K562 (cell line): ENCODE data around the gene FDX1. TPM values are rescaled to one million over a fixed set of nuclear protein-coding genes. Genes with fewer than 3 reads are reported as not detected.

Experiments used
- CEBPZ ChIP-seq: fragments of 150-350 bp; IDR thresholded peaks from 2 replicates; pipeline ENCODE4 v1.6.1; 2014; ENCODE audit warnings: low read depth, mild to moderate bottlenecking, low read length, borderline replicate concordance
- EP400 ChIP-seq: fragments of 450-650 bp; IDR thresholded peaks from 2 replicates; pipeline ENCODE4 v1.6.1; 2017; ENCODE audit warnings: antibody characterized with exemption, mild to moderate bottlenecking, moderate library complexity
- GTF2B ChIP-seq: IDR thresholded peaks from 2 replicates; pipeline ENCODE4 v1.6.1; 2011; ENCODE audit not compliant: insufficient read length; ENCODE audit errors: extremely low read depth
- KDM1A ChIP-seq, 2 experiments: fragments of 450-650 bp; IDR thresholded peaks; 2 replicates each; pipeline ENCODE4 v1.6.1; 2016; ENCODE audit warnings: mild to moderate bottlenecking in 2 of 2
- NFRKB ChIP-seq: fragments of 450-650 bp; IDR thresholded peaks from 2 replicates; pipeline ENCODE4 v1.6.1; 2016; ENCODE audit warnings: low read depth
- XRCC4 ChIP-seq: IDR thresholded peaks from one replicate; pipeline ENCODE4 v1.6.1; 2011; ENCODE audit not compliant: insufficient read depth, insufficient read length; ENCODE audit errors: extremely low read depth
- ZBTB40 ChIP-seq, 2 experiments: fragments of 450-650 bp in 1 of 2; sonication (generic) in 1 of 2; formaldehyde crosslinking in 1 of 2; IDR thresholded peaks; 2 replicates each; pipeline versions ENCODE4 v1.7.1 to v1.9.0; 2016 to 2022; ENCODE audit warnings: inconsistent platforms in 1 of 2, mild to moderate bottlenecking in 1 of 2, missing genetic modification reagents in 1 of 2
- polyA plus RNA-seq, 8 experiments: library from polyadenylated mRNA; depleted of rRNA in 4 of 8; stranded (reverse) in 5 of 8; unstranded in 3 of 8; fragments of >200 nt; fragmentation: Nextera tagmentation in 2 of 8; fragmentation: Illumina TruSeq in 1 of 8; extraction: Ambion mirVana in 2 of 8; extraction: Trizol in 1 of 8; gene quantifications; 2 replicates each; pipeline versions ENCODE4 v1.2.1 to v1.2.3, GENCODE V29; 2011 to 2014; ENCODE audit warnings: inconsistent platforms in 1 of 8, missing spikeins in 1 of 8
- total RNA-seq, 7 experiments: library from RNA; depleted of rRNA in 6 of 7; stranded (reverse); fragments of >200 nt in 6 of 7; fragmentation: Illumina TruSeq in 2 of 7; extraction: Trizol in 2 of 7; gene quantifications; 2 replicates each; pipeline versions ENCODE4 v1.2.1 to v1.2.3, GENCODE V29; 2011 to 2021; ENCODE audit warnings: low replicate concordance in 1 of 7
- TF ChIP-seq, protein P1 (sequence below): fragments of 450-650 bp; IDR thresholded peaks from 2 replicates; pipeline ENCODE4 v1.6.1; 2017; ENCODE audit warnings: mild to moderate bottlenecking, moderate library complexity
- TF ChIP-seq, protein P2 (sequence below): fragments of 450-650 bp; formaldehyde crosslinking; conservative IDR thresholded peaks from 2 replicates; pipeline ENCODE4 v1.4.0; 2022; ENCODE audit warnings: mild to moderate bottlenecking, missing genetic modification characterization

FDX1 gene
- total and polyA plus RNA-seq, 9 of the 15 experiments (the other 6 are each of a cell fraction or from before 2014, with no cell fraction given): 6.4 to 14.3 (median 11.4) TPM

- no peak for TF ChIP-seq GTF2B
- TF ChIP-seq ZBTB40 (IDR thresholded peaks at IDR 0.05): no peak
- no peak for TF ChIP-seq ZBTB40 (CRISPR knock-in tag; IDR thresholded peaks at IDR 0.05)
- TF ChIP-seq NFRKB: no peak
- peak; percentile 93 to 95 for TF ChIP-seq KDM1A (IDR thresholded peaks at IDR 0.05)
- TF ChIP-seq EP400: no peak
- TF ChIP-seq, protein P1, sequence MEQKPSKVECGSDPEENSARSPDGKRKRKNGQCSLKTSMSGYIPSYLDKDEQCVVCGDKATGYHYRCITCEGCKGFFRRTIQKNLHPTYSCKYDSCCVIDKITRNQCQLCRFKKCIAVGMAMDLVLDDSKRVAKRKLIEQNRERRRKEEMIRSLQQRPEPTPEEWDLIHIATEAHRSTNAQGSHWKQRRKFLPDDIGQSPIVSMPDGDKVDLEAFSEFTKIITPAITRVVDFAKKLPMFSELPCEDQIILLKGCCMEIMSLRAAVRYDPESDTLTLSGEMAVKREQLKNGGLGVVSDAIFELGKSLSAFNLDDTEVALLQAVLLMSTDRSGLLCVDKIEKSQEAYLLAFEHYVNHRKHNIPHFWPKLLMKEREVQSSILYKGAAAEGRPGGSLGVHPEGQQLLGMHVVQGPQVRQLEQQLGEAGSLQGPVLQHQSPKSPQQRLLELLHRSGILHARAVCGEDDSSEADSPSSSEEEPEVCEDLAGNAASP: no peak
- TF ChIP-seq XRCC4: no peak
- no peak for TF ChIP-seq CEBPZ
- TF ChIP-seq, protein P2, sequence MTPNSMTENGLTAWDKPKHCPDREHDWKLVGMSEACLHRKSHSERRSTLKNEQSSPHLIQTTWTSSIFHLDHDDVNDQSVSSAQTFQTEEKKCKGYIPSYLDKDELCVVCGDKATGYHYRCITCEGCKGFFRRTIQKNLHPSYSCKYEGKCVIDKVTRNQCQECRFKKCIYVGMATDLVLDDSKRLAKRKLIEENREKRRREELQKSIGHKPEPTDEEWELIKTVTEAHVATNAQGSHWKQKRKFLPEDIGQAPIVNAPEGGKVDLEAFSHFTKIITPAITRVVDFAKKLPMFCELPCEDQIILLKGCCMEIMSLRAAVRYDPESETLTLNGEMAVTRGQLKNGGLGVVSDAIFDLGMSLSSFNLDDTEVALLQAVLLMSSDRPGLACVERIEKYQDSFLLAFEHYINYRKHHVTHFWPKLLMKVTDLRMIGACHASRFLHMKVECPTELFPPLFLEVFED (CRISPR knock-in tag): no peak
Measured at GRCh38 chr11:110431051-110431672, 1.4 kb downstream of the FDX1 start (continued).
